CD4-positive, alpha-beta memory T cell (primary cell): ENCODE measurements around the gene CCDC192. TPM values are rescaled to one million over a fixed set of nuclear protein-coding genes. Genes with fewer than 3 reads are reported as not detected.

ENCODE experiments used
- CTCF ChIA-PET: fragments of 350-600 bp; sonication (Branson Sonifier 250); formaldehyde crosslinking; loops from one replicate; lab custom pipeline; 2021; ENCODE audit warnings: inconsistent platforms; ENCODE audit not compliant: partially characterized antibody; lab: Charles Lee
- POLR2A ChIA-PET: fragments of 350-600 bp; sonication (Branson Sonifier 250); formaldehyde crosslinking; loops from one replicate; lab custom pipeline; 2021; ENCODE audit not compliant: partially characterized antibody; lab: Charles Lee
- DNase-seq, 5 donors: peaks; one replicate each; pipeline versions ENCODE4 v3.0.0 to v3.0.0-alpha.2; 2020 to 2022; ENCODE audit warnings: mixed read lengths in 1 of 5
- H3K27ac ChIP-seq: one replicate; pipeline ENCODE4 v1.7.0; 2013; ENCODE audit warnings: low read depth, low read length
- H3K27me3 ChIP-seq: 2 replicates; pipeline ENCODE4 v1.7.0; 2013; ENCODE audit warnings: mild to moderate bottlenecking, low read length, moderate library complexity; ENCODE audit not compliant: insufficient read depth
- H3K36me3 ChIP-seq: 2 replicates; pipeline ENCODE4 v1.7.0; 2013; ENCODE audit warnings: mild to moderate bottlenecking, low read length, moderate library complexity; ENCODE audit not compliant: insufficient read depth
- H3K4me1 ChIP-seq: 2 replicates; pipeline ENCODE4 v1.7.0; 2013; ENCODE audit warnings: mild to moderate bottlenecking, low read length, moderate library complexity; ENCODE audit not compliant: insufficient read depth
- H3K4me3 ChIP-seq, 2 donors: one replicate each; pipeline ENCODE4 v1.7.0; 2013; ENCODE audit warnings: low read length in 2 of 2, mild to moderate bottlenecking in 1 of 2
- H3K9me3 ChIP-seq, 2 donors: one replicate each; pipeline ENCODE4 v1.7.0; 2013; ENCODE audit warnings: low read length in 2 of 2, control low read depth in 1 of 2; ENCODE audit not compliant: control insufficient read depth in 1 of 2
- H3K27ac Mint-ChIP-seq, 7 donors: one replicate each; pipeline ENCODE4 v1.8.0; 2020 to 2021; ENCODE audit warnings: mixed read lengths in 7 of 7, mild to moderate bottlenecking in 6 of 7, inconsistent platforms in 3 of 7, moderate library complexity in 3 of 7
- H3K27me3 Mint-ChIP-seq, 2 donors: one replicate each; pipeline ENCODE4 v1.8.0; 2020 to 2021; ENCODE audit warnings: mixed read lengths in 2 of 2
- H3K36me3 Mint-ChIP-seq, 2 donors: one replicate each; pipeline ENCODE4 v1.8.0; 2020 to 2021; ENCODE audit warnings: mixed read lengths in 2 of 2, inconsistent platforms in 1 of 2, mild to moderate bottlenecking in 1 of 2
- H3K4me1 Mint-ChIP-seq, 4 donors: one replicate each; pipeline ENCODE4 v1.8.0; 2020 to 2021; ENCODE audit warnings: mixed read lengths in 4 of 4, mild to moderate bottlenecking in 1 of 4
- H3K4me3 Mint-ChIP-seq, 8 donors: one replicate each; pipeline ENCODE4 v1.8.0; 2020 to 2021; ENCODE audit warnings: mixed read lengths in 8 of 8, mild to moderate bottlenecking in 7 of 8, moderate library complexity in 6 of 8, inconsistent platforms in 3 of 8
- H3K9me3 Mint-ChIP-seq, 8 donors: one replicate each; pipeline ENCODE4 v1.8.0; 2020 to 2021; ENCODE audit warnings: mixed read lengths in 8 of 8, mild to moderate bottlenecking in 5 of 8, inconsistent platforms in 3 of 8, moderate library complexity in 1 of 8
- intact Hi-C: fragments of 100-400 bp; cut with micrococcal nuclease; formaldehyde crosslinking; loops from one replicate; pipeline ENCODE4 v1.15.1; 2023
- polyA plus RNA-seq, 2 donors: library from polyadenylated mRNA; unstranded; fragments of 300-500 nt; fragmentation: Illumina TruSeq; gene quantifications; one replicate each; pipeline ENCODE4 v1.2.3, GENCODE V29; 2021
- total RNA-seq, 2 experiments: library from RNA; stranded (reverse); gene quantifications; one replicate each; pipeline ENCODE4 v1.2.3, GENCODE V29; 2021

CCDC192 gene
- total and polyA plus RNA-seq, 4 experiments from 2014 or later, result not detected

DNA sequence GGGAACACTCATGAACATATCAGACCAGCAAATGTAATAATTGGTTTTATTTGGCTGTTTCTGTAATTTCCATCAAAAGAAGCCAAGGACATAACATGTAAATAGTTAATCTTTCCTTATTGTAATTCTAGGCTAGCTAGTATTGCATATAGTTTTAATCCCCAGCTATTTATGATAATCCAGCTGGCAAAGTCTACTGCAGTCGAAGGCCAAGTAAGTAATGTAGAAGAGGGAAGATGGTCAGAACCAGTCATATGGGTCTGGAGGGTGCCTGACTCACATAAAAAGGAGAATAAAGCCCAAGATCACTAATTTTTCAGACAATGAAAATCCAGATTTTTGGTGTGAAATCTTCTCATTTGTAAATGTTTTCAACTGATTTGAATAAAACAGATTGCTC lies 106.3 kb downstream of the CCDC192 start:
- Histone ChIP-seq H3K36me3 (no peaks in the 10 kb centered on the region), H3K27ac (no peak overlapping the region), H3K9me3 (no peaks in the 10 kb centered on the region), H3K4me1 (no peaks in the 10 kb centered on the region), H3K27me3 (no peaks in the 10 kb centered on the region), H3K4me3 (no peak overlapping the region)
- POLR2A ChIA-PET, result no interaction called here
- CTCF ChIA-PET, result no interaction called here
- Mint-ChIP-seq H3K27ac (no peak overlapping the region), H3K4me3 (no peak overlapping the region), H3K36me3 (no peaks in the 10 kb centered on the region), H3K9me3 (no peaks in the 10 kb centered on the region), H3K4me1 (no peaks in the 10 kb centered on the region), H3K27me3 (peaks cover 6 to 7% of the 10 kb centered on the region in 2 donors)
- no peak for DNase-seq
- intact Hi-C loops, result no loop called here

GRCh38 chr5:127810017-127810416 lies 106.8 kb downstream of the CCDC192 start:
- DNase-seq, result no peak
- no peaks in the 10 kb centered on the region for H3K36me3 Mint-ChIP-seq
- H3K4me1 ChIP-seq, result no peaks in the 10 kb centered on the region
- H3K27ac ChIP-seq, result no peak overlapping the region
- no peaks in the 10 kb centered on the region for H3K9me3 ChIP-seq
- POLR2A ChIA-PET, result no interaction called here
- no peak overlapping the region for H3K4me3 Mint-ChIP-seq
- intact Hi-C loops, result no loop called here
- CTCF ChIA-PET, result no interaction called here
- no peaks in the 10 kb centered on the region for H3K9me3 Mint-ChIP-seq
- no peaks in the 10 kb centered on the region for H3K4me1 Mint-ChIP-seq
- no peak overlapping the region for H3K27ac Mint-ChIP-seq
- H3K4me3 ChIP-seq, result no peak overlapping the region
- no peaks in the 10 kb centered on the region for H3K27me3 ChIP-seq
- H3K27me3 Mint-ChIP-seq, result peaks cover 6 to 7% of the 10 kb centered on the region in 2 donors
- no peaks in the 10 kb centered on the region for H3K36me3 ChIP-seq

GRCh38 chr5:127810707-127811490 lies 107.7 kb downstream of the CCDC192 start:
- no peaks in the 10 kb centered on the region for H3K9me3 Mint-ChIP-seq
- DNase-seq, result no peak
- no peaks in the 10 kb centered on the region for H3K36me3 ChIP-seq

GRCh38 chr5:127812570-127812969 lies 109.4 kb downstream of the CCDC192 start:
- Mint-ChIP-seq H3K36me3 (no peaks in the 10 kb centered on the region), H3K4me3 (no peak overlapping the region), H3K9me3 (no peaks in the 10 kb centered on the region), H3K4me1 (no peaks in the 10 kb centered on the region), H3K27ac (no peak overlapping the region), H3K27me3 (peaks cover 6 to 7% of the 10 kb centered on the region in 2 donors)
- ChIA-PET CTCF (interaction anchor here (1.1 kb wide), 1 partner anchor 249 kb away, joined by 3 read pairs; no protein-coding TSS in a partner anchor), POLR2A (no interaction called here)
- Histone ChIP-seq H3K9me3 (no peaks in the 10 kb centered on the region), H3K27ac (no peak overlapping the region), H3K4me3 (no peak overlapping the region), H3K4me1 (no peaks in the 10 kb centered on the region), H3K36me3 (no peaks in the 10 kb centered on the region), H3K27me3 (no peaks in the 10 kb centered on the region)
- intact Hi-C loops, result no loop called here
- DNase-seq, result no peak

More at GRCh38 chr5:127810707-127811490, 107.7 kb downstream of the CCDC192 start:
- Mint-ChIP-seq H3K27me3 (peaks cover 6 to 7% of the 10 kb centered on the region in 2 donors), H3K4me3 (no peak overlapping the region), H3K36me3 (no peaks in the 10 kb centered on the region), H3K4me1 (no peaks in the 10 kb centered on the region), H3K27ac (no peak overlapping the region)
- no peaks in the 10 kb centered on the region for H3K27me3 ChIP-seq
- ChIA-PET CTCF (no interaction called here), POLR2A (no interaction called here)
- no peak overlapping the region for H3K4me3 ChIP-seq
- H3K9me3 ChIP-seq, result no peaks in the 10 kb centered on the region
- no peaks in the 10 kb centered on the region for H3K4me1 ChIP-seq
- no peak overlapping the region for H3K27ac ChIP-seq
- intact Hi-C loops, result no loop called here

GRCh38 chr5:127813633-127814587 lies 110.7 kb downstream of the CCDC192 start:
- Mint-ChIP-seq H3K9me3 (peaks cover 0 to 3% (median 0%) of the 10 kb centered on the region in 8 donors), H3K4me1 (no peaks in the 10 kb centered on the region), H3K27me3 (peaks cover 8% of the 10 kb centered on the region in 2 donors), H3K27ac (no peak overlapping the region), H3K36me3 (no peaks in the 10 kb centered on the region), H3K4me3 (no peak overlapping the region)
- Histone ChIP-seq H3K4me1 (no peaks in the 10 kb centered on the region), H3K36me3 (no peaks in the 10 kb centered on the region), H3K27me3 (no peaks in the 10 kb centered on the region), H3K4me3 (no peak overlapping the region), H3K27ac (no peak overlapping the region), H3K9me3 (no peaks in the 10 kb centered on the region)
- DNase-seq, result no peak
- ChIA-PET CTCF (interaction anchor here (1.4 kb wide), 1 partner anchor 46 kb away, joined by 4 read pairs; no protein-coding TSS in a partner anchor), POLR2A (no interaction called here)
- intact Hi-C loops, result no loop called here

- no peak for DNase-seq
- no peaks in the 10 kb centered on the region for H3K4me1 ChIP-seq
- intact Hi-C loops, result no loop called here
- CTCF ChIA-PET, result interaction anchor here (1.4 kb wide), 1 partner anchor 46 kb away, joined by 4 read pairs; no protein-coding TSS in a partner anchor
- Mint-ChIP-seq H3K4me3 (no peak overlapping the region), H3K36me3 (no peaks in the 10 kb centered on the region), H3K4me1 (no peaks in the 10 kb centered on the region), H3K9me3 (peaks cover 0 to 3% (median 0%) of the 10 kb centered on the region in 8 donors), H3K27me3 (peaks cover 8% of the 10 kb centered on the region in 2 donors), H3K27ac (no peak overlapping the region)
- H3K4me3 ChIP-seq, result no peak overlapping the region
- POLR2A ChIA-PET, result no interaction called here
- H3K27ac ChIP-seq, result no peak overlapping the region
- no peaks in the 10 kb centered on the region for H3K36me3 ChIP-seq
- no peaks in the 10 kb centered on the region for H3K9me3 ChIP-seq
- no peaks in the 10 kb centered on the region for H3K27me3 ChIP-seq
Measured at GRCh38 chr5:127814588-127814973, 111.4 kb downstream of the CCDC192 start.

DNA sequence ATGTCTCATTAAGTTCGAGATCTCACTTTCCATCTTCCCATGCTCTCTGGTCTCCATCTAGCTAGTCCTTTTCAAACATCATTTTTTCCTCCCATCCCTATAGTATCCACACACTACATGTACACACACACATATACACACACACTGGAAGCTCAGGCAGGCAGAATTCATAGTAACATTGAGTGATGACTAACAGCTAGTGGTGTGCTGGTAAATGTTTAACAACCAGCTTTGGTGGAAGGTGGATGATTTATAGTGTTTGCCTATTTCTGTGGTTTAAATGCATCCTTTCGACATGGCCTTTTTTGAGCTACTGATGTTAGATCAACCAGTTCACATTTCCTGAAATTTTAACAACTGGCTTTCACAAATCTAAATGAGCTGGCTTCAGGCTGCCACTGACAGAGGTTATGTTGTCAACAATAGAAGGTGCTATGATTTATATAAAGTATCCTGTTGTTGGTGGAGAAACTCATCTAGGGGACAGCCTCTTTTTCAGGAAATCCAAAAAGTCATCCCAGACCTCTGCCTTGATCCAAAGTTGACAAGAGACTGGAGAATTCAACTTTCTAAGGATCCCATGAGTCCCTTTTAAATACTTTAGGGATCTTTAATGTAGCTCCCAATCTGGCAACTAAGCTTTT lies 117.8 kb downstream of the CCDC192 start:
- H3K36me3 Mint-ChIP-seq, result no peaks in the 10 kb centered on the region
- ChIA-PET CTCF (no interaction called here), POLR2A (no interaction called here)
- Histone ChIP-seq H3K36me3 (no peaks in the 10 kb centered on the region), H3K4me3 (no peak overlapping the region), H3K27me3 (no peaks in the 10 kb centered on the region), H3K4me1 (no peaks in the 10 kb centered on the region), H3K27ac (no peak overlapping the region), H3K9me3 (no peaks in the 10 kb centered on the region)
- no peak overlapping the region for H3K27ac Mint-ChIP-seq
- no peak overlapping the region for H3K4me3 Mint-ChIP-seq
- H3K27me3 Mint-ChIP-seq, result peaks cover 2 to 4% of the 10 kb centered on the region in 2 donors
- no peak for DNase-seq
- H3K9me3 Mint-ChIP-seq, result peaks cover 0 to 3% (median 0%) of the 10 kb centered on the region in 8 donors
- intact Hi-C loops, result no loop called here
- no peaks in the 10 kb centered on the region for H3K4me1 Mint-ChIP-seq
